ENCODE results near the gene P4HA2.

P4HA2 gene

DNA sequence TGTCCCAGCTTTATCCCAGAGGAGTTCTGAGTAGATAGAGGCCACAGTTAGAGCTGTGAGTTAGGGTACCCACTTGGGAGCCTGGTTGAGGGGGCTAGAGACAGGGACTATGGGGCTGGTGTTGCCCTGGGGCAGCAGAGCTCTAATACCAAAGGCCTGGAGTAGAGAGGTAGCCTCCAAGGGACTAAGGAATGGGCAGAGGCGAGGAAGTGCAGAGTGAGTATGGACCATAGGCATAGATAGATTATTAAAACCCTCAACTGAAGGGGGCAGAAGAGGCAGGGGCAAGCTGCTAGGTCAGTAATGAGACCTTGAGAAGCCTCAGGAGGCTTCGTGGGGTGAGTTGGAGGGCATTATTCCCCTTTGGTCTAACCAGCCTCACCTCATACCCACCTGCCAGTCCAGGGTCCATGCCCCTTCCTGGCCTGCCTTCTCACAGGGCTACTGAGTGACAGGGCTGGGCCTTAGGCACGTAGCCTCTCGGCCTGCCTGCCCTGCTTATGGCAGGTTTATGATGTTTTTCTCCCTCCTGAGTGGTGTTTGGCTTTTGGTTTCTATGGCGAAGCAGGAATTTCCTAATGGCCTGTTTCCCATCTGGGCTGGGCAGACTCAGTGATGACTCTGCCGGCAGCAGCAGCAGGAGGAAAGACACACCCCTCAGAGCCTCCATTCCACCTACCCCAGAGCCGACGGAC, 37.8 kb upstream of the P4HA2 start:
- TF ChIP-seq, protein P1, sequence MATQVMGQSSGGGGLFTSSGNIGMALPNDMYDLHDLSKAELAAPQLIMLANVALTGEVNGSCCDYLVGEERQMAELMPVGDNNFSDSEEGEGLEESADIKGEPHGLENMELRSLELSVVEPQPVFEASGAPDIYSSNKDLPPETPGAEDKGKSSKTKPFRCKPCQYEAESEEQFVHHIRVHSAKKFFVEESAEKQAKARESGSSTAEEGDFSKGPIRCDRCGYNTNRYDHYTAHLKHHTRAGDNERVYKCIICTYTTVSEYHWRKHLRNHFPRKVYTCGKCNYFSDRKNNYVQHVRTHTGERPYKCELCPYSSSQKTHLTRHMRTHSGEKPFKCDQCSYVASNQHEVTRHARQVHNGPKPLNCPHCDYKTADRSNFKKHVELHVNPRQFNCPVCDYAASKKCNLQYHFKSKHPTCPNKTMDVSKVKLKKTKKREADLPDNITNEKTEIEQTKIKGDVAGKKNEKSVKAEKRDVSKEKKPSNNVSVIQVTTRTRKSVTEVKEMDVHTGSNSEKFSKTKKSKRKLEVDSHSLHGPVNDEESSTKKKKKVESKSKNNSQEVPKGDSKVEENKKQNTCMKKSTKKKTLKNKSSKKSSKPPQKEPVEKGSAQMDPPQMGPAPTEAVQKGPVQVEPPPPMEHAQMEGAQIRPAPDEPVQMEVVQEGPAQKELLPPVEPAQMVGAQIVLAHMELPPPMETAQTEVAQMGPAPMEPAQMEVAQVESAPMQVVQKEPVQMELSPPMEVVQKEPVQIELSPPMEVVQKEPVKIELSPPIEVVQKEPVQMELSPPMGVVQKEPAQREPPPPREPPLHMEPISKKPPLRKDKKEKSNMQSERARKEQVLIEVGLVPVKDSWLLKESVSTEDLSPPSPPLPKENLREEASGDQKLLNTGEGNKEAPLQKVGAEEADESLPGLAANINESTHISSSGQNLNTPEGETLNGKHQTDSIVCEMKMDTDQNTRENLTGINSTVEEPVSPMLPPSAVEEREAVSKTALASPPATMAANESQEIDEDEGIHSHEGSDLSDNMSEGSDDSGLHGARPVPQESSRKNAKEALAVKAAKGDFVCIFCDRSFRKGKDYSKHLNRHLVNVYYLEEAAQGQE (IDR thresholded peaks at IDR 0.05; ENCODE audit: low read depth) = no peak
- TF ChIP-seq CEBPB (IDR thresholded peaks at IDR 0.05) = no peak

DNA sequence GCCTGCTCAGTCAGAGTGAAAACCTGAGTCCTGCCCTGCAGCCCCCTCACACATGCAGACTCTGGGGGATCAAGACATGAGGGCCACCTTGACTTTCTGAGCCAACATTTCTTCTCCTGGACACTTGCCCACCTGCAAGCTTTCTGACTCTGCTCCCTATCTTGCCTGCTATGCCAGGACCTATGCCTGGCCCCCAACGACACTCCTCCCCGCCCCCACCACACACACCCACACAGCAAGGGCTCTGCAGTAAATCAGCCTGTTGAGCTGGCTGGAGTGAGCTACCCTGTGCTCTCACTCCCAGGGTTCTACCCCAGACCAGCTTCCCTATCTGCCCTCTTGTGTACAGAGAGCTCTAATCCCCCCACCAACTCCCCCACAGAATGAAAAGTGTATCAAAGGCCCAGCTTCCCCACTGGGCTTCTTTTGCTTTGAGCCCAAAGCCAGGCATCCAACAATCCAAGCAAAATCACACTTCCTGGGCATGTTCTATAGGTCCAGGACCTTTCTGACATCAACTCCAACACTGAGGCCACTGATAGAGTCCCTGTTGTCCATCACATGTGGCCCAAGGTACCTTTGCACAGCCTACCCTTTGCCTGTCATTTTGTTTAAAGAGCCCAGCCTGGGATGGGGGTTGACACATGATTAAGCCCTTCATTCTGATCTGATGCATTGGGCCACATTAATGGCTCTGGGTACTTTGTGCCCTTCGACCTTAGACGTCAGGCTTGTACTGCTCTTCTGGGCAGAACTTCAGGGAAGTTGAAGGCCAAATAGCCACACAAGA, 37.1 kb upstream of the P4HA2 start:
- TF ChIP-seq FOXM1 (IDR thresholded peaks at IDR 0.05; ENCODE audit: borderline replicate concordance, low read depth) = no peak
- TF ChIP-seq ZBTB7A (IDR thresholded peaks at IDR 0.05; ENCODE audit: low read depth) = 0 out of 2 replicates have a peak, but pooled peaks have one; percentile 10
- no peak for TF ChIP-seq YY1 (IDR thresholded peaks at IDR 0.05; ENCODE audit: low read depth)
- no peak for TF ChIP-seq TEAD4 (IDR thresholded peaks at IDR 0.05)
- TF ChIP-seq NFIC (IDR thresholded peaks at IDR 0.05) = no peak
- TF ChIP-seq EP300 (IDR thresholded peaks at IDR 0.05; ENCODE audit: borderline replicate concordance) = no peak
- TF ChIP-seq EGR1 (IDR thresholded peaks at IDR 0.05) = 0 out of 2 replicates have a peak, but pooled peaks have one; percentile 19
- TF ChIP-seq TAF1 (IDR thresholded peaks at IDR 0.05; ENCODE audit: low read depth) = no peak
- no peak for TF ChIP-seq TCF12 (IDR thresholded peaks at IDR 0.05; ENCODE audit: low read depth)
- TF ChIP-seq, protein P2, sequence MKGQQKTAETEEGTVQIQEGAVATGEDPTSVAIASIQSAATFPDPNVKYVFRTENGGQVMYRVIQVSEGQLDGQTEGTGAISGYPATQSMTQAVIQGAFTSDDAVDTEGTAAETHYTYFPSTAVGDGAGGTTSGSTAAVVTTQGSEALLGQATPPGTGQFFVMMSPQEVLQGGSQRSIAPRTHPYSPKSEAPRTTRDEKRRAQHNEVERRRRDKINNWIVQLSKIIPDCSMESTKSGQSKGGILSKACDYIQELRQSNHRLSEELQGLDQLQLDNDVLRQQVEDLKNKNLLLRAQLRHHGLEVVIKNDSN (IDR thresholded peaks at IDR 0.05) = no peak

DNA sequence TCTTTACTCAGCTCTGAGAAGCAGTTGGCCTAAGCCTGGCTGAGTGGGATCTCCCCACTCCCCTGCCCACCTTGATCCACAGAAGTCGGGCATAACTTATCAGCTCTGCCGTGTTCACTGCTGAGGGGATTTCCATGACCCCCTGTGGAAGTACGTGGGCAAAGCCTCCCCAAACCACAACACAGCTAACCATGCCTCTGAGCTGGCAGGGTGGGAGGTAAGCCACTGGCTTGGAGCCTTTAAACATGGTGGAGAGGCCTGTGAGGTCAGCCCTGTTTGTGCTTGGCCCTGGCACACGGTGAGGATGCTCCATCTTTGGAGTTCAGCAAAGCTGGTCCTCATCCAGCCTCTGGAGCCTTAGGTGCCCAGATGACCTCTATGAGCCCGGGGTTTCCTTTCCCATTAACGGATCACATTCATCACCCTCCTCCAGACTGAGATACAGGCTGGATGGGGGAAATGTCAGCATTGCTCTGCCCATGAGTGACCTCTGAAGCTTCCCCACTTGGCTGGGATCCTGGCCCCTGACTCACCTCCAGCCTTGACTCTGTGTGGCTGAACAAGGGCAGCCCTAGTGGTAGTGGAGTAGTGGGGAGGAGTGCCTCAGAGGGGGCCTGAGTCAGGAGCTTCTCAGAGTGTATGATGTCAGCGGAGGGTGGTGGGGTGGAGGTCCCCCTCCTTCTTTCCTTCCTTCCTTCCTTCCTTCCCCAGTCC, 36.1 kb upstream of the P4HA2 start:
- TF ChIP-seq NFIC (IDR thresholded peaks at IDR 0.05) (no peak), FOXM1 (IDR thresholded peaks at IDR 0.05; ENCODE audit: borderline replicate concordance, low read depth) (no peak), YY1 (IDR thresholded peaks at IDR 0.05; ENCODE audit: low read depth) (no peak), TEAD4 (IDR thresholded peaks at IDR 0.05) (no peak), ZBTB7A (IDR thresholded peaks at IDR 0.05; ENCODE audit: low read depth) (no peak), TAF1 (IDR thresholded peaks at IDR 0.05; ENCODE audit: low read depth) (no peak), RAD21 (IDR thresholded peaks at IDR 0.05; ENCODE audit: low read depth) (no peak), TCF12 (IDR thresholded peaks at IDR 0.05; ENCODE audit: low read depth) (no peak), CREB1 (IDR thresholded peaks at IDR 0.05; ENCODE audit: low read depth) (no peak), CEBPB (IDR thresholded peaks at IDR 0.05) (no peak)
- TF ChIP-seq, protein P1 (IDR thresholded peaks at IDR 0.05; ENCODE audit: low read depth) = no peak
- TF ChIP-seq, protein P2 (IDR thresholded peaks at IDR 0.05) = no peak
- TF ChIP-seq, protein P3, sequence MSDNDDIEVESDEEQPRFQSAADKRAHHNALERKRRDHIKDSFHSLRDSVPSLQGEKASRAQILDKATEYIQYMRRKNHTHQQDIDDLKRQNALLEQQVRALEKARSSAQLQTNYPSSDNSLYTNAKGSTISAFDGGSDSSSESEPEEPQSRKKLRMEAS (IDR thresholded peaks at IDR 0.05) = no peak

DNA sequence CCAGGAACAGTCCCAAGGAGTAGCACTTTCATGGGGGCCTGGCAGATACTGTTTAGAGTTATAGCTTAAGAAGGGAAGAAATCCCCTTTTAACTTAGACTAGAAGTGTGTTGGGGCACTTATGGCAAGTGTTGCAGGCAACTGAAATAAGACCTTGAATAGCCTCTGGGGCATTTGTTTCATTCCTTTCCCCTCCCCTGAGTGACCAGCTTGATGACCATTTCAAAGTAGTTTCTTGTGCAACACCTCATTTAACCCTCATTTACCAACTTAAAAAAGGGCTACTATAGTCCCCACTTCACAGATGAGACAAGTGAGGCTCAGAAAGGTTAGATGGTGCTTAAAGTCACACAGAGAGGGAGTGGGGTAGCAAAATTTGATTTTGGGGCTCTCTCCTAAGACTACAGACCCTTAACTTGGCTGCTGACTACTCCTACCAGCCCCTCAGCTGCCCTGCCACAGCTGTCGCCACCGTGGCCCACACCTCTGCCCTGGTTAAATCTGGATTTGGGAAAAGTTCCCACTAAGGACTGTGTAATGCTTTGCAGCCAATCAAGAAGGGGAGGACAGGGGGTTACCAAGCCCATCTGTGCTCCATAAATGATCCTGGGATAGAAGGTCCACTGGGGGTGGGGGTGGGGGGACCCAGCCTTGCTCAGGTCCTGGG, 35.4 kb upstream of the P4HA2 start:
- TF ChIP-seq TEAD4 (IDR thresholded peaks at IDR 0.05) = no peak
- TF ChIP-seq, protein P1 (IDR thresholded peaks at IDR 0.05; ENCODE audit: low read depth) = no peak
- TF ChIP-seq FOXM1 (IDR thresholded peaks at IDR 0.05; ENCODE audit: borderline replicate concordance, low read depth) = no peak
- TF ChIP-seq ZBTB7A (IDR thresholded peaks at IDR 0.05; ENCODE audit: low read depth) = no peak
- TF ChIP-seq, protein P2 (IDR thresholded peaks at IDR 0.05) = no peak
- TF ChIP-seq NFIC (IDR thresholded peaks at IDR 0.05) = no peak
- TF ChIP-seq TCF12 (IDR thresholded peaks at IDR 0.05; ENCODE audit: low read depth) = no peak
- TF ChIP-seq CEBPB (IDR thresholded peaks at IDR 0.05) = no peak
- TF ChIP-seq TAF1 (IDR thresholded peaks at IDR 0.05; ENCODE audit: low read depth) = no peak
- TF ChIP-seq RAD21 (IDR thresholded peaks at IDR 0.05; ENCODE audit: low read depth) = no peak
- TF ChIP-seq, protein P3 (IDR thresholded peaks at IDR 0.05) = no peak
- TF ChIP-seq EGR1 (IDR thresholded peaks at IDR 0.05) = no peak
- TF ChIP-seq EP300 (IDR thresholded peaks at IDR 0.05; ENCODE audit: borderline replicate concordance) = no peak
- TF ChIP-seq CREB1 (IDR thresholded peaks at IDR 0.05; ENCODE audit: low read depth) = no peak
- no peak for TF ChIP-seq YY1 (IDR thresholded peaks at IDR 0.05; ENCODE audit: low read depth)

All from Ishikawa (cell line).